Neutrophil (primary cell): ENCODE data around the gene VAMP8.
A peak's percentile ranks its signal among the peaks of the same experiment; 100 is the strongest.

Experiments used
- H3K27ac ChIP-seq: fragments of 200-600 bp; sonication (generic); 2 replicates; pipeline ENCODE4 v1.5.1; 2016; ENCODE audit warnings: mild to moderate bottlenecking, moderate library complexity
- H3K27me3 ChIP-seq: fragments of 200-600 bp; sonication (generic); 2 replicates; pipeline ENCODE4 v1.6.0; 2016; ENCODE audit warnings: mild to moderate bottlenecking
- H3K36me3 ChIP-seq: fragments of 200-600 bp; sonication (generic); 2 replicates; pipeline ENCODE4 v1.5.1; 2017
- H3K4me1 ChIP-seq, 2 experiments: fragments of 200-600 bp in 1 of 2; sonication (generic) in 1 of 2; 1 replicate in 1 of 2; 2 replicates in 1 of 2; pipeline versions ENCODE4 v1.5.1 to v1.6.1; 2013 to 2016; ENCODE audit warnings: low read depth in 1 of 2, low read length in 1 of 2, mild to moderate bottlenecking in 1 of 2, moderate library complexity in 1 of 2; ENCODE audit not compliant: control insufficient read depth in 1 of 2, insufficient read depth in 1 of 2
- H3K4me3 ChIP-seq, 2 experiments: fragments of 200-600 bp in 1 of 2; sonication (generic) in 1 of 2; 1 replicate in 1 of 2; 2 replicates in 1 of 2; pipeline ENCODE4 v1.5.1; 2013 to 2016; ENCODE audit warnings: low read depth in 1 of 2, low read length in 1 of 2, mild to moderate bottlenecking in 1 of 2, moderate library complexity in 1 of 2
- H3K9me3 ChIP-seq: fragments of 200-600 bp; sonication (generic); 2 replicates; pipeline ENCODE4 v1.5.1; 2016
- TF ChIP-seq, protein P1 (sequence below): fragments of 200-600 bp; sonication (generic); IDR thresholded peaks from 2 replicates; pipeline ENCODE4 v1.5.1; 2016; ENCODE audit warnings: antibody characterized with exemption

The VAMP8 gene

DNA sequence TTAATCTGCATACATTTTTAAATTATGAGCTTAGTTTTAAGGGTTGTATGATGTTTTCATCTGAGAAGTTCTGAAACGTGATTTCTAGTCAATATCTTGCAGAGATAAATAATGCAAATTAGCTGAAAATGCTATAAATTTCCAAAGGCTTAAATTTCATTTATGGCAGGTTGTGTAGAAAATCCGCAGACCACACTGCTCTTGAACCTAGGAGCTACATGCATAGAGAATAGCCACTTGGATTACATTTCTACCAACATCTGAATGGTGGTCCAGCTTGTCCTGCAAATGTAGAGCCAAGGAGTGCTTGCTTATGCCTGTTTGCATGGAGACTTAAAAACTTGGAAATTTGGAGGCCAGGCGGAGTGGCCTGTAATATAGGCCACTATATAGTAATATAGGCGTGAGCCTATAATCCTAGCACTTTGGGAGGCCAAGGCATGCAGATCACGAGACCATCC, 31.6 kb upstream of the VAMP8 start:
- TF ChIP-seq, protein P1, sequence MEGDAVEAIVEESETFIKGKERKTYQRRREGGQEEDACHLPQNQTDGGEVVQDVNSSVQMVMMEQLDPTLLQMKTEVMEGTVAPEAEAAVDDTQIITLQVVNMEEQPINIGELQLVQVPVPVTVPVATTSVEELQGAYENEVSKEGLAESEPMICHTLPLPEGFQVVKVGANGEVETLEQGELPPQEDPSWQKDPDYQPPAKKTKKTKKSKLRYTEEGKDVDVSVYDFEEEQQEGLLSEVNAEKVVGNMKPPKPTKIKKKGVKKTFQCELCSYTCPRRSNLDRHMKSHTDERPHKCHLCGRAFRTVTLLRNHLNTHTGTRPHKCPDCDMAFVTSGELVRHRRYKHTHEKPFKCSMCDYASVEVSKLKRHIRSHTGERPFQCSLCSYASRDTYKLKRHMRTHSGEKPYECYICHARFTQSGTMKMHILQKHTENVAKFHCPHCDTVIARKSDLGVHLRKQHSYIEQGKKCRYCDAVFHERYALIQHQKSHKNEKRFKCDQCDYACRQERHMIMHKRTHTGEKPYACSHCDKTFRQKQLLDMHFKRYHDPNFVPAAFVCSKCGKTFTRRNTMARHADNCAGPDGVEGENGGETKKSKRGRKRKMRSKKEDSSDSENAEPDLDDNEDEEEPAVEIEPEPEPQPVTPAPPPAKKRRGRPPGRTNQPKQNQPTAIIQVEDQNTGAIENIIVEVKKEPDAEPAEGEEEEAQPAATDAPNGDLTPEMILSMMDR, result no peak
- H3K4me1 ChIP-seq, result peaks cover 25 to 29% of the 10 kb centered on the region in 2 experiments
- peaks cover 61% of the 10 kb centered on the region for H3K36me3 ChIP-seq
- peak overlapping the region; percentile 28 for H3K27ac ChIP-seq
- no peak overlapping the region for H3K4me3 ChIP-seq
- no peaks in the 10 kb centered on the region for H3K9me3 ChIP-seq
- H3K27me3 ChIP-seq, result no peaks in the 10 kb centered on the region

DNA sequence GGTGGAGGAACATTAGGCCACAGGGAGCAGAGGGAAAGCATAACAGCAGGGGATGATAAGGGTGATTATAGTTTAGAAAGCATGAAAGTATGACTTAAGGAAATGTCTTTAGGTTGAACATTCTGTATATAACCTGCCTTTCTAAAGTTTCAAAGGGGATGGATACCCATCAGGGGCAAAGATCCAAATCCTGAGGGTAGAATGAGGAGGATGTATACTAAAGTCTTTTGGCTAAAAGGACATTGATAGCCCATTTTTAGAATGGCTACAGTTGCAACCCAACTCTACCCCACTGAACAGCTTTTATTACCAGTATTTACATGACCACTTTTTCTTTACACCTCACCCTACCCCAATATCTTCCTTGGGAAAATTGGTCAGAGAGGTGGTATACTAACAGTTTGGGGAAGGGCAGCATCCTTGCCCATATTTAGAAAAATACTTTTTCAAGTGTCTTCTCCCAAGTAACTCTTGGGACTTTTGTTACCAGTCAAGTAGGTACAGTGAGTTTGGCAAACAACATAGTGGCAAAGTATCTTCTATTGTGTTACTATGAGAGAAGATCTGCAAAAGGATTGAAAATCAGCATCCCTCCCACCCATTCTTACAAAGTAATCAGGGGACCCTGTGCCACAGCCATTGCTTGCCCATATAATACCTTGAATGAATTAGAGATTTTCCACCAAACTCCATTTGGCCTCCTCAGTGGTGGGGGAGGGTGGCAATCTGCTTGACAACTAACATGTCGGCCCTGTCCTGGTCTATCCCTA, 30.1 kb upstream of the VAMP8 start:
- peaks cover 52% of the 10 kb centered on the region for H3K36me3 ChIP-seq
- TF ChIP-seq, protein P1, result no peak
- H3K4me1 ChIP-seq, result peaks cover 29 to 30% of the 10 kb centered on the region in 2 experiments
- H3K27me3 ChIP-seq, result no peaks in the 10 kb centered on the region
- H3K27ac ChIP-seq, result peak overlapping the region; percentile 18
- no peaks in the 10 kb centered on the region for H3K9me3 ChIP-seq
- no peak overlapping the region for H3K4me3 ChIP-seq

GRCh38 chr2:85547859-85548607, 29.4 kb upstream of the VAMP8 start:
- H3K27ac ChIP-seq, result no peak overlapping the region
- H3K36me3 ChIP-seq, result peaks cover 52% of the 10 kb centered on the region
- H3K4me1 ChIP-seq, result peaks cover 30% of the 10 kb centered on the region in 2 experiments
- TF ChIP-seq, protein P1, result no peak
- H3K4me3 ChIP-seq, result no peak overlapping the region
- no peaks in the 10 kb centered on the region for H3K27me3 ChIP-seq
- no peaks in the 10 kb centered on the region for H3K9me3 ChIP-seq

DNA sequence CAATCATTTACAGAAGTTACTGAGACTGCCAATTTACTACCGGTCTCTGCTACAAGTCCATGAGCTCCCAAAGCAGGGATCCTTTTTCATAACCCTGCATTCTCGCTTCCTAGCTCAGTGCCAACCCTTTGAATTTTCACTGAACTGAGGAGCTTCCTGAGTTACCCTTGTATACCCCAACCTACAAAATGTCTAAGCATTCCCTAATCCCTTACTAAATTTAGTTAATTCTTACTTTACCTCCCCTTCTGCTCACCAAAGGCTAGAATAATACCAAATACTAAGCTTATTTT, 28.8 kb upstream of the VAMP8 start:
- peaks cover 52% of the 10 kb centered on the region for H3K36me3 ChIP-seq
- TF ChIP-seq, protein P1, result no peak
- peaks cover 30% of the 10 kb centered on the region in 2 experiments for H3K4me1 ChIP-seq
- no peaks in the 10 kb centered on the region for H3K9me3 ChIP-seq
- no peak overlapping the region for H3K4me3 ChIP-seq
- no peak overlapping the region for H3K27ac ChIP-seq
- no peaks in the 10 kb centered on the region for H3K27me3 ChIP-seq

DNA sequence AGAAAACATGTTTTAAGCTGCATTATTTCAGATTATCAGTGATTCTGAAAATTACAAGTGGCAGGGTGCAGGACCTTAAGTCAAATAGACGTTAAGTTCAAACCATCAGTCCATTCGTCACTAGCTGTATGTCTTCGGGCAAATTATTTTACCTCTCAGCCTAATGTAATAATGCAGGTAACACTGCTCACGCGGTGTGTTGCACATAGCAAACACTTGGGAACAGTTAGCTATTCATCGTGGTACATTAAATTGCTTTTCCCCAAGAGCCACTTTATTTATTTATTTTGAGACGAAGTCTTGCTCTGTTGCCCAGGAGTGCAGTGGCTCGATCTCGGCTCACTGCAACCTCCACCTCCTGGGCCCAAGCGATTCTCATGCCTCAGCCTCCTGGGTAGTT, 28.3 kb upstream of the VAMP8 start:
- Histone ChIP-seq H3K4me3 (no peak overlapping the region), H3K27ac (peak overlapping the region; percentile 79), H3K4me1 (peaks cover 30% of the 10 kb centered on the region in 2 experiments), H3K36me3 (peaks cover 52% of the 10 kb centered on the region), H3K27me3 (no peaks in the 10 kb centered on the region), H3K9me3 (no peaks in the 10 kb centered on the region)
- TF ChIP-seq, protein P1, result no peak
